ENCODE results near the gene FER.

DNA sequence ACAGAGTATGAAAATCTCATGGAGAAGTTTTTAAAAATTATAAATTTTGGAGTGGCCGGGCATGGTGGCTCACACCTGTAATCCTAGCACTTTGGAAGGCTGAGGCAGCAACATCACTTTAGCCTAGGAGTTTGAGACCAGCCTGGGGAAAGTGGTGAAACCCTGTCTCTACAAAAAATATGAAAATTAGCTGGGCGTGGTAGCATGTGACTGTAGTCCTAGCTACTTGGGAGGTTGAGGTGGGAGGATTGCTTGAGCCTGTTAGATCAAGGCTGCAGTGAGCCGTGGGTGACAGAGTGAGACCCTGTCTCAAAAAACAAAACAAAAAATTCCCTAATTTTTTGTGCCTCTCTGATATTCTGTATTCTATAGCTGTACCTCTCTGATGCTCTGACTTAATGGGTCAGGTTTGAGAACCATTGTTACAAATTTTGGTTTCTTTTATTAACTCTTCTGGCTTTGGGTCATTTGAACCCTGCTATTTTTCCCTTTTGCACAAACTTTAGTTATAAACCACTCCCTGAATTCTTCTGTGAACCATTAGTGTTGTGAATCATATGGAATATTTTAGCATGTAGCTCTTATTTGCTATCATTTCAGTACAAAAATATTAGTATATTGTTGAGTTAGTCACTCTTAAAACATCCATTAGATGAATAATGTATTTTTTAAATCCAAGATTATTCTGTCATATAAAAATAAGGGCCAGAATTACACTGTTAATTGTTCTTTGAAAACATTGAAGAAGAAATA, 51.0 kb downstream of the FER start:
- TF ChIP-seq, protein P1, sequence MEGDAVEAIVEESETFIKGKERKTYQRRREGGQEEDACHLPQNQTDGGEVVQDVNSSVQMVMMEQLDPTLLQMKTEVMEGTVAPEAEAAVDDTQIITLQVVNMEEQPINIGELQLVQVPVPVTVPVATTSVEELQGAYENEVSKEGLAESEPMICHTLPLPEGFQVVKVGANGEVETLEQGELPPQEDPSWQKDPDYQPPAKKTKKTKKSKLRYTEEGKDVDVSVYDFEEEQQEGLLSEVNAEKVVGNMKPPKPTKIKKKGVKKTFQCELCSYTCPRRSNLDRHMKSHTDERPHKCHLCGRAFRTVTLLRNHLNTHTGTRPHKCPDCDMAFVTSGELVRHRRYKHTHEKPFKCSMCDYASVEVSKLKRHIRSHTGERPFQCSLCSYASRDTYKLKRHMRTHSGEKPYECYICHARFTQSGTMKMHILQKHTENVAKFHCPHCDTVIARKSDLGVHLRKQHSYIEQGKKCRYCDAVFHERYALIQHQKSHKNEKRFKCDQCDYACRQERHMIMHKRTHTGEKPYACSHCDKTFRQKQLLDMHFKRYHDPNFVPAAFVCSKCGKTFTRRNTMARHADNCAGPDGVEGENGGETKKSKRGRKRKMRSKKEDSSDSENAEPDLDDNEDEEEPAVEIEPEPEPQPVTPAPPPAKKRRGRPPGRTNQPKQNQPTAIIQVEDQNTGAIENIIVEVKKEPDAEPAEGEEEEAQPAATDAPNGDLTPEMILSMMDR (IDR thresholded peaks at IDR 0.05) = no peak
- no peak for TF ChIP-seq POLR2A (IDR thresholded peaks at IDR 0.05)
